ENCODE data around the gene OR8S1. TPM values are rescaled to one million over a fixed set of nuclear protein-coding genes. Genes with fewer than 3 reads are reported as not detected.

OR8S1 gene
- total RNA-seq, 1 experiment from 2014 or later, result not detected

DNA sequence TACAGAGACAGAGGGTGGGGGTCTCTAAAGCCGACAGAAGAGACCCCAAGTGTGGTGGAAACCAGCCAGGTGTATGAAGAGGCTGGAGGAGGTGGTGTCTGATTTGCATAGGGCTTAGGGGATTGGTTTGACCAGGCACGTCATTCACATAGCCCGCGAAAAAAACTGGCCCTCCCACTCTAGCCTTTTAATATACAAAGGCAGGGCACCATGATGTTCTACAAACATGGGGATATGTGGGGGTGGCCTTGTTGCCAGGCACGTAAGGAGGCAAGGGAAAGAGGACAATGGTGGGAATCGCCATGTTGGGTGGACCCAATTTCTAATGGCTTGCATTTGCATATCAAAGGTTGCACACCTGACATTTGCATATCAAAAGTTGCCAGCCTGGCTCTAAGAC is 31.2 kb downstream of the OR8S1 start:
- no peak for DNase-seq (ENCODE audit: low spot score)

DNA sequence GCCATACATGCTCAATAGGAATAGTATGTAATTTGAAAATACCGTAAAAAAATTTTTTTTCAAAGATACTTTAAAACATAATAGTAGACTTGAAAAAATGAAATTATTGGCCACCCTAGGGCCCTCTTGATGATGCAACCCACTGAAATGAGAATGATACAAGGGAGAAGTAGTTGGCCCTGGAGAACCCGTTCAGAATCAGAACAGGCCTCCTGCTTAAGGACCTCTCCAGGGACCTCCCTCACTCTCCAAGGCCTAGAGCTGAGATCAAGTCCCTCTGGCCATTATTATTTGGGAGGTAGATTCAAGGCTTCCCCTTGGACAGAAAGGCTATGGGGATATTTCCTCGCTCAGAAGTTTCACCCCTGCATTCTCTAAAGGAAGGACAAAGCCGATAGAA is 32.5 kb downstream of the OR8S1 start:
- no peak for DNase-seq (ENCODE audit: low spot score)

DNA sequence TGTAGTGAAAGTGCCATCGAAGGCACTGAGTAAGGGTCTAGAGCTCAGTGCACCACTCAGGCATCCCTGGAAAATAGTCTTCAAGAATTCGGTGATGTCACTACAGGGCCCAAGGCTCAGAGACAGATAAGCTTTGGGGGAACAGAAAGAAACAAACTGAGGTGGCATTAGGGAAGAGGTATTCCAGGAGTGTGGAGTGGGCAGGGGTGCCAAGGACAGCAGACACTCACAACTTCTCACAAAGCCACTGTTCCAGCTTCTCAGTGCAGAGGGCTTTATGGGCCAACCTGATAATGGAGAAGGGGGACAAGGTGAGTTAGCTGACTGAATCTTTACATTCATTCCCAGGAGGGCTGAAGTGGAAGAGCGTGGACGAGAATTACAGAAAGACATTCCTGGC is 42.3 kb downstream of the OR8S1 start:
- DNase-seq (ENCODE audit: low spot score), result no peak

DNA sequence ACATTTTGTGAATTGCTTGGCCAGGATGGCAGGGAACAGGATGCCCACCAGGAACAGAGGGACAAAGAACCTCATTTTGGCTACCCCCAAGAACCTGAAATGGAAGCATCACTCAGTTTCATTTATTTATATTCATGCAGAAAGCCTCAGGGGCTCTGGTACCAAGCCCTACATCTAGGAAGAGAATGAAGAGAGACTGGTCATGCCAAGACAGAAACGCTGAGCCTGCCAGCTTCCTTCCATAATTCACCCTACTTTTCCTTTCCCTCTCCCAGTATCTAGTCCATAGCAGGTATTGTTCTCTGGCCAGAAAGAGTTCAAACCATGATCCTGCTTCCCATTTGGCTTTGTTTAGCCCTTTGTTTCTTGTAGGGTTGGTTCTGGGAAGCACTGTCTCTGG is 44.5 kb downstream of the OR8S1 start, which contains the start of gene LALBA:
Gene LALBA (minus strand): TSS at position 101 of the 400 bp plus-strand sequence. CDS start 26 bp downstream, at position 75.
- no peak for DNase-seq (ENCODE audit: low spot score)

DNA sequence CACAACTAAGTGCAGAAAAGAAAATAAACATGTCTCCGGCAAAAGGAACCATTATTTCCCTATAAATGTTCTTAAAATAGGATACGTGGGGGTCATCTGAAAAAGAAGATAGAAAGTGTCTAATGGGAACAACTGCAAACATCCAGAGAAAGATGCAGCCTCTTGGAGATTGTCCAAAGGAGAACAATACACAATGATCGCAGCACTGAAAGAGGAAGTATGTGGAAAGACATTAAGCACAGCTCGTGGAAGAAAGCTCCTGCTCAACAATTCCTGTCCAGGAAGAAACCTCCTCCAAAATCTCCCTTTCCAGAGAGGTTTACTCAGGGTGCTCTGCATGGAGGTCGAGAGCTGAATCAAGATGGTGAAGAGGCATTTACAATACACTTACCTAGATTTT is 46.9 kb downstream of the OR8S1 start:
- no peak for DNase-seq (ENCODE audit: low spot score)

Other genes starting within 250 kb of the OR8S1 start
- gene ZNF641, start 174.7 kb upstream of the OR8S1 start, total RNA-seq (2014; rRNA removed; shearing (Covaris generic)), result 8.4 and 15.1 TPM in 2 replicates
- gene ANP32D, start 53.1 kb upstream of the OR8S1 start, total RNA-seq (2014; rRNA removed; shearing (Covaris generic)), result not detected in 2 replicates
- not detected in 2 replicates for gene C12orf54, start 43.1 kb upstream of the OR8S1 start, total RNA-seq (2014; rRNA removed; shearing (Covaris generic))
- gene LALBA, start 44.4 kb downstream of the OR8S1 start, total RNA-seq (2014; rRNA removed; shearing (Covaris generic)), result not detected in 2 replicates
- gene KANSL2, start 156.6 kb downstream of the OR8S1 start, total RNA-seq (2014; rRNA removed; shearing (Covaris generic)), result 49.3 and 51.3 TPM in 2 replicates
- gene CCNT1, start 191.1 kb downstream of the OR8S1 start, total RNA-seq (2014; rRNA removed; shearing (Covaris generic)), result 23.4 and 24.4 TPM in 2 replicates